Measurements from ENCODE around the gene GGTLC3.
"Not testable (repeated sequence)": the region's sequence is repeated elsewhere in the genome, so short reads cannot be mapped to it uniquely, and the experiment has no call there.

DNA sequence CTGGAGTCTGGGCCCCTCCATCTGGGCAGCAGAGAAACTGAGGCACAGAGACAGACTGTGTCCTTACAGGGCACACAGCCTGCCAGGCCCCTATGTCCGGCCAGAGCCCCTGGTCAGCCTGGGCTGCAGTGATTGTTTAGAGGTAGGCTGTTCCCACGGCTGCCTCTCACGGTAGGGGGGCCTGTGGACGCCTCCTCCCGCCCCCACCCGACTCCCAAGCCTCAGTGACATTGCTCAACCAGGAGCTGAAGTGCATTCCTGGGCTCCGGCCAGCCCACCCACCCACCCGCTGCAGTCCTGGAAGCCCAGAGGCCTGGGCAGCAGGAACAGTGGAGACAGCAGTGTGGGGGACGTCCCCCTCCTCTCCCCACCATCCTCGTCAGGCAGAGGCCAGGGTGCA is 4.5 kb downstream of the GGTLC3 start:
- TF ChIP-seq CTCF, POLR2A, EP300 (IDR thresholded peaks at IDR 0.05): not testable (repeated sequence)
